ENCODE results near the gene KCP. TPM values are rescaled to one million over a fixed set of nuclear protein-coding genes. Genes with fewer than 3 reads are reported as not detected.
A peak's percentile ranks its signal among the peaks of the same experiment; 100 is the strongest.

Gene KCP
- total RNA-seq, 5 donors from 2014 or later (not counting 1 experiment from before 2014, with no cell fraction given) = 0.20 to 0.92 (median 0.53) TPM

- H3K27ac Mint-ChIP-seq = peak overlapping the region in 1 of 2 donors; percentile 82
- H3K4me1 ChIP-seq (ENCODE audit: control insufficient read depth in 1 of 2, extremely low read depth in 1 of 2, insufficient read depth in 2 of 2, low read length in 2 of 2) = peaks cover 7 to 57% of the 10 kb centered on the region in 2 experiments
- no peaks in the 10 kb centered on the region for H3K36me3 Mint-ChIP-seq
- CTCF ChIA-PET = no interaction called here
- peaks cover 44 to 59% (median 45%) of the 10 kb centered on the region in 3 donors for H3K4me1 Mint-ChIP-seq
- peaks cover 0 to 47% of the 10 kb centered on the region in 2 experiments for H3K27me3 ChIP-seq (replicated peaks in 1 of 2; ENCODE audit: control insufficient read depth in 2 of 2, extremely low read depth in 1 of 2, insufficient read depth in 2 of 2, low read length in 1 of 2)
- H3K9me3 ChIP-seq = no peaks in the 10 kb centered on the region
- ATAC-seq (replicated peaks in 1 of 4) (no peak), DNase-seq (no peak)
- peaks cover 12% of the 10 kb centered on the region in 2 donors for H3K27me3 Mint-ChIP-seq
- WGBS (ENCODE audit: insufficient coverage) = 100% methylated on average over 1 of the region's 4 CpGs
- H3K4me3 Mint-ChIP-seq = peak overlapping the region; percentile 68 to 94 (median 76)
- no peak overlapping the region for H3K4me3 ChIP-seq (ENCODE audit: control insufficient read depth in 1 of 2, extremely low read depth in 1 of 2, low read length in 1 of 2)
- no peak overlapping the region for H3K27ac ChIP-seq (ENCODE audit: low read length)
- H3K9me3 Mint-ChIP-seq = no peaks in the 10 kb centered on the region
- POLR2A ChIA-PET = no interaction called here
- H3K36me3 ChIP-seq (ENCODE audit: control insufficient read depth in 2 of 2, extremely low read depth in 1 of 2, insufficient read depth in 1 of 2, low read length in 1 of 2) = no peaks in the 10 kb centered on the region
Observed at GRCh38 chr7:128936798-128937197, 26.3 kb upstream of the KCP start.

- Histone ChIP-seq H3K36me3 (ENCODE audit: control insufficient read depth in 2 of 2, extremely low read depth in 1 of 2, insufficient read depth in 1 of 2, low read length in 1 of 2) (no peaks in the 10 kb centered on the region), H3K4me3 (ENCODE audit: control insufficient read depth in 1 of 2, extremely low read depth in 1 of 2, low read length in 1 of 2) (no peak overlapping the region), H3K27me3 (replicated peaks in 1 of 2; ENCODE audit: control insufficient read depth in 2 of 2, extremely low read depth in 1 of 2, insufficient read depth in 2 of 2, low read length in 1 of 2) (peaks cover 0 to 43% of the 10 kb centered on the region in 2 experiments), H3K4me1 (ENCODE audit: control insufficient read depth in 1 of 2, extremely low read depth in 1 of 2, insufficient read depth in 2 of 2, low read length in 2 of 2) (peaks cover 7 to 43% of the 10 kb centered on the region in 2 experiments), H3K9me3 (no peaks in the 10 kb centered on the region), H3K27ac (ENCODE audit: low read length) (no peak overlapping the region)
- DNase-seq (no peak), ATAC-seq (replicated peaks in 1 of 4) (no peak)
- ChIA-PET POLR2A (no interaction called here), CTCF (no interaction called here)
- no peaks in the 10 kb centered on the region for H3K9me3 Mint-ChIP-seq
- H3K27ac Mint-ChIP-seq = no peak overlapping the region
- H3K4me1 Mint-ChIP-seq = peaks cover 31 to 48% (median 34%) of the 10 kb centered on the region in 3 donors
- H3K27me3 Mint-ChIP-seq = peaks cover 12% of the 10 kb centered on the region in 2 donors
- no peaks in the 10 kb centered on the region for H3K36me3 Mint-ChIP-seq
- H3K4me3 Mint-ChIP-seq = no peak overlapping the region
- WGBS (ENCODE audit: insufficient coverage) = 91% methylated on average over 5 of the region's 6 CpGs
Observed at GRCh38 chr7:128935342-128935730, 24.8 kb upstream of the KCP start.

- Histone ChIP-seq H3K27me3 (replicated peaks in 1 of 2; ENCODE audit: control insufficient read depth in 2 of 2, extremely low read depth in 1 of 2, insufficient read depth in 2 of 2, low read length in 1 of 2) (peaks cover 0 to 38% of the 10 kb centered on the region in 2 experiments), H3K4me3 (ENCODE audit: control insufficient read depth in 1 of 2, extremely low read depth in 1 of 2, low read length in 1 of 2) (no peak overlapping the region), H3K27ac (ENCODE audit: low read length) (no peak overlapping the region), H3K9me3 (no peaks in the 10 kb centered on the region), H3K4me1 (ENCODE audit: control insufficient read depth in 1 of 2, extremely low read depth in 1 of 2, insufficient read depth in 2 of 2, low read length in 2 of 2) (peaks cover 7 to 37% of the 10 kb centered on the region in 2 experiments), H3K36me3 (ENCODE audit: control insufficient read depth in 2 of 2, extremely low read depth in 1 of 2, insufficient read depth in 1 of 2, low read length in 1 of 2) (no peaks in the 10 kb centered on the region)
- Mint-ChIP-seq H3K36me3 (no peaks in the 10 kb centered on the region), H3K9me3 (no peaks in the 10 kb centered on the region), H3K27me3 (peaks cover 12% of the 10 kb centered on the region in 2 donors), H3K4me1 (peaks cover 28 to 41% (median 28%) of the 10 kb centered on the region in 3 donors), H3K4me3 (no peak overlapping the region), H3K27ac (no peak overlapping the region)
- ChIA-PET CTCF (no interaction called here), POLR2A (no interaction called here)
- no peak for ATAC-seq (replicated peaks in 1 of 4)
- WGBS (ENCODE audit: insufficient coverage) = 96% methylated on average over 5 of the region's 14 CpGs
- DNase-seq = no peak
Observed at GRCh38 chr7:128934361-128935341, 24.1 kb upstream of the KCP start.

DNA sequence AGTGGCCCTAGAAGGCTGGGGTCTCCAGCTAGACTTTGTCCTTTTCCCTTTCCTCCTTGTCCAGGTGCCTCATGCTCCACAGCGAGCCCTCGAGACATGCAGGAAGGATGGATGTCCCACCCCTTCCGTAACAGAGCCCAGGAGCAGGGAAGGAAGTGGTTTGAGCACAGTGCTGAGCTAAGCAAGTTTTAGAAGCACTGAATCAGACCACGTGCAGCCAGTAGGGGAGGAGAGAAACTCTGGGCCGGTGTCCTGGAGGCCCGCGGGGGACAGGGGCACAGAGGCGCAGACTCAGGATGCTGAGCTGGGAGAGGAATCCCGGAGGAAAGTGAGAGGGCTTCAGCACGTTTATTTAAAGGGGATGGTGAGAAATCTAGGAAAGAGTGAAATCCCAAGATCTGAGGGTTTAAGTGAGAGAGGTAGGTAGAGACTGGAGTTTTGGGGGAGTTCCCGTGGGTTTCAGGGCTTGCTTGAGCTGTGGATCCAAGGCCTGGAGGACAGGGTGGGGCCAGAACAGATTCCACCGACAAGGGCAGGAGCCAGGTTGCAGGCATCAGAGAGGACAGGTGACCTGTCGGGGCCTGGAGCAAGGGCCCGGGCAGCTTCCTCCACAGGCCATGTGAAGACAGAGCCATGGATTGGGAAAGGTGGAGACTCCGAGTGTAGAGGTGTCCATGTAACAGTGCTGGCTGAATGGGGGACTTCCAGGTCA is 22.8 kb upstream of the KCP start:
- no peaks in the 10 kb centered on the region for H3K9me3 ChIP-seq
- 36% methylated on average over 12 of the region's 15 CpGs for WGBS (ENCODE audit: insufficient coverage)
- Mint-ChIP-seq H3K27ac (peak overlapping the region; percentile 88 to 89), H3K4me1 (peaks cover 18 to 33% (median 23%) of the 10 kb centered on the region in 3 donors), H3K36me3 (no peaks in the 10 kb centered on the region), H3K4me3 (peak overlapping the region; percentile 38 to 68 (median 63)), H3K9me3 (no peaks in the 10 kb centered on the region), H3K27me3 (peaks cover 8 to 9% of the 10 kb centered on the region in 2 donors)
- ChIA-PET POLR2A (no interaction called here), CTCF (no interaction called here)
- H3K4me1 ChIP-seq (ENCODE audit: control insufficient read depth in 1 of 2, extremely low read depth in 1 of 2, insufficient read depth in 2 of 2, low read length in 2 of 2) = peaks cover 7 to 23% of the 10 kb centered on the region in 2 experiments
- H3K4me3 ChIP-seq (ENCODE audit: control insufficient read depth in 1 of 2, extremely low read depth in 1 of 2, low read length in 1 of 2) = peak overlapping the region in 1 of 2 donors; percentile 24
- peak in 14 of 35 experiments; percentile 14 to 59 (median 24) for DNase-seq
- no peaks in the 10 kb centered on the region for H3K36me3 ChIP-seq (ENCODE audit: control insufficient read depth in 2 of 2, extremely low read depth in 1 of 2, insufficient read depth in 1 of 2, low read length in 1 of 2)
- peak; percentile 83 to 93 (median 90) for ATAC-seq (replicated peaks in 1 of 4)
- peak overlapping the region; percentile 38 for H3K27ac ChIP-seq (ENCODE audit: low read length)
- peaks cover 0 to 38% of the 10 kb centered on the region in 2 experiments for H3K27me3 ChIP-seq (replicated peaks in 1 of 2; ENCODE audit: control insufficient read depth in 2 of 2, extremely low read depth in 1 of 2, insufficient read depth in 2 of 2, low read length in 1 of 2)

DNA sequence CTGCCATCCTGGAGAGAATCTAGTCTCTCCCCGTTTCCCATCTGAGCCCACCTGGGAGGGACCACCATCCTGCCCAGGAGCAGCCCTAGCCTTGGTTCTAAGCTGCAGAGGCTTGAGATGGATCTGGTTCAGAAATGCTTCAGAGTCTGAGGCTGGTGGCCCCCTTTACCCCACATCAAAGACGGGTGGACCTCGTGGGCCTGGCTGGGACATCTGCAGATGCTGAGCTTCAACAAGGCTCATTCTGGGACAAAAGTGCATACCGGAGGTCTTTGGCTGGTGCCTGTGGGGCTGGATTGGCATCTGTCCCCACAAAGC is 22.3 kb upstream of the KCP start:
- Mint-ChIP-seq H3K27me3 (peaks cover 8 to 9% of the 10 kb centered on the region in 2 donors), H3K9me3 (no peaks in the 10 kb centered on the region), H3K27ac (no peak overlapping the region), H3K4me1 (peaks cover 17 to 32% (median 22%) of the 10 kb centered on the region in 3 donors), H3K36me3 (no peaks in the 10 kb centered on the region), H3K4me3 (peak overlapping the region in 2 of 3 donors; percentile 63 to 68)
- WGBS (ENCODE audit: insufficient coverage) = 34% methylated on average over 4 of the region's 4 CpGs
- DNase-seq (no peak), ATAC-seq (replicated peaks in 1 of 4) (peak in 2 of 4 experiments; percentile 10 to 14)
- no peaks in the 10 kb centered on the region for H3K36me3 ChIP-seq (ENCODE audit: control insufficient read depth in 2 of 2, extremely low read depth in 1 of 2, insufficient read depth in 1 of 2, low read length in 1 of 2)
- H3K4me1 ChIP-seq (ENCODE audit: control insufficient read depth in 1 of 2, extremely low read depth in 1 of 2, insufficient read depth in 2 of 2, low read length in 2 of 2) = peaks cover 7 to 23% of the 10 kb centered on the region in 2 experiments
- H3K4me3 ChIP-seq (ENCODE audit: control insufficient read depth in 1 of 2, extremely low read depth in 1 of 2, low read length in 1 of 2) = peak overlapping the region in 1 of 2 donors; percentile 24
- no peaks in the 10 kb centered on the region for H3K9me3 ChIP-seq
- peaks cover 0 to 39% of the 10 kb centered on the region in 2 experiments for H3K27me3 ChIP-seq (replicated peaks in 1 of 2; ENCODE audit: control insufficient read depth in 2 of 2, extremely low read depth in 1 of 2, insufficient read depth in 2 of 2, low read length in 1 of 2)
- POLR2A ChIA-PET = no interaction called here
- peak overlapping the region; percentile 38 for H3K27ac ChIP-seq (ENCODE audit: low read length)
- CTCF ChIA-PET = no interaction called here
